ENCODE data around the gene SCARB1. TPM values are rescaled to one million over a fixed set of nuclear protein-coding genes. Genes with fewer than 3 reads are reported as not detected.

The SCARB1 gene
- total RNA-seq, 4 donors from 2014 or later, result 24.2 to 79.4 (median 59.4) TPM

DNA sequence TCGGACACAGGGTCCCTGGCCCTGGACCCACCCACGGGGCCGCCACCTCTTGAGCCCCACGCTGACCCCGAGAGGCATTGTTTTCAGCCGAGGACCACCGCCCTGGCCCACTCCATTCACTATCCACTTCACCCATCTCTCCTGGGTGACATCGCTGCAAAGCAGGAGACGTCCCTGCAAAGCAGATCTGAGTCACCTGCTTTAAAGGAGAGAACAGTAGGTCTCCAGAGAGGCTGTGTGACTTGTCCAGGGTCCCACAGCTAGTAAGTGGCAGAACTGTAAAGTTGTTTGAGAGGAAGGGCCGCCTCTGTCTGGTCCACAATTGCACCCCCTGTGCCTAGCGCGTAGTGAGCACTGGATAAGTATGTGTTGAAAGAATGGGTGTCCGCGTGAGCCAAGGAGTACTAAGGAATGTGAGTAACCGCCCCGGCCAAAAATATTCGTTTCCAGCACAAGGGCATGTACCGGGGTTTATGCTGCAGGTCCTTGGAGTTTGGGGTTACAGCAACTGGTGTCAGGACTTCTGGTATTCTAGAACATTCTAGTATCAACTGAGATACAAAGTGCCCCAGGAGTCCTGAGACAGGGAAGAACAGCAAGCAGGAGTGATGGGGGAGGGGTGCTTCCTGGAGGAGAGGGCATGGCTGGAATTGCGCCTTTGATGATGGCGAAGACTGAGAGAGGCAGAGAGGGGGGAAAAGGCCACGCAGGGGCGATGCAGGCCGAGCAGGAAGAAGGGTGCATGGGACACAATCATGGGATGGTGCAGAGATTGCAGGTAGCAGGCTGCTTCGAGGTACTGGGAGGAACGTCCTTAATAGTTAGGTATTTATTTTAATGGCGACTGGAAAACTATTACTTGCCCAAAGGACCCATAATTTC is 91.1 kb downstream of the SCARB1 start:
- no peak for ATAC-seq (ENCODE audit: low FRiP score)
- TF ChIP-seq, protein P1, sequence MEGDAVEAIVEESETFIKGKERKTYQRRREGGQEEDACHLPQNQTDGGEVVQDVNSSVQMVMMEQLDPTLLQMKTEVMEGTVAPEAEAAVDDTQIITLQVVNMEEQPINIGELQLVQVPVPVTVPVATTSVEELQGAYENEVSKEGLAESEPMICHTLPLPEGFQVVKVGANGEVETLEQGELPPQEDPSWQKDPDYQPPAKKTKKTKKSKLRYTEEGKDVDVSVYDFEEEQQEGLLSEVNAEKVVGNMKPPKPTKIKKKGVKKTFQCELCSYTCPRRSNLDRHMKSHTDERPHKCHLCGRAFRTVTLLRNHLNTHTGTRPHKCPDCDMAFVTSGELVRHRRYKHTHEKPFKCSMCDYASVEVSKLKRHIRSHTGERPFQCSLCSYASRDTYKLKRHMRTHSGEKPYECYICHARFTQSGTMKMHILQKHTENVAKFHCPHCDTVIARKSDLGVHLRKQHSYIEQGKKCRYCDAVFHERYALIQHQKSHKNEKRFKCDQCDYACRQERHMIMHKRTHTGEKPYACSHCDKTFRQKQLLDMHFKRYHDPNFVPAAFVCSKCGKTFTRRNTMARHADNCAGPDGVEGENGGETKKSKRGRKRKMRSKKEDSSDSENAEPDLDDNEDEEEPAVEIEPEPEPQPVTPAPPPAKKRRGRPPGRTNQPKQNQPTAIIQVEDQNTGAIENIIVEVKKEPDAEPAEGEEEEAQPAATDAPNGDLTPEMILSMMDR (IDR thresholded peaks at IDR 0.05), result no peak
- DNase-seq (ENCODE audit: low spot score), result no peak

DNA sequence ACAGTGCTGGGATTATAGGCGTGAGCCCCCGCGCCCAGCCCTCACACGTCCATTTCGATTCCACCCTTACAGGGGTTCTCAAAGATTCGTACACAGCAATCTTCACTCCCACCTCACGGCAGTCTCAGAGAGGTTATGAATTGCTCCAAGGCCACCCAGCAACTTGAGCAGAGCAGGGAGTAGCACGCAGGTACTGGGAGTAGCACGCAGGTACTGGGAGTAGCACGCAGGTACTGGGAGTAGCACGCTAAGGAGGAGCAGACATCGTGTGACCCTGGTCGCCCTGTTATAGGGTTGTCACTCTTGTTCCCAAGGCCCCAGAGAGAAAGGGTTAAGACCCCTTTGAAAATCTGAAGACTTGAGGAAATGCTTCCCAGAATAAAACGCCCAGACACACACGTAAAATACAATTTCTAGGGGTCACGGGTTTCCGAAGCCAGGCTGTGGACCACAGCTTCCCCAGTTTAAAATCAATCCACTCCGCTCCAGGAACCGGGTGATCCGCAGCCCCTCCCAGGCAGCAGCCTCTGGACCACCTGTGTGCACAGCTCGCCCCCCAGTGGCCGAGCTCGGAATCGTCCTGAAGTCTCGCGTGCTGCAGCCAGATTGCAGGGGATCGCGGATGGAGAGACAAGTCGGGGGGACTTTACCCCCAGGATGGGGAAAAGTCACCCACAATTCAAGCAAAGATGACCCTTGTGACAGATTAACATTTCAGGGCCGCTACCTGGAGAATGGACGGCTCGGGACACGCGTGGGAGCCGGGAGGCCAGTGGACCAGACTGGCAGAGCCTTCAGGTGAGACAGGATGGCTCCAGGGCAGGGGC is 92.0 kb downstream of the SCARB1 start:
- TF ChIP-seq, protein P1 (IDR thresholded peaks at IDR 0.05), result peak in 2 of 3 donors; percentile 65 to 92
- ATAC-seq (ENCODE audit: low FRiP score) (peak; percentile 39), DNase-seq (ENCODE audit: low spot score) (peak; percentile 98)

DNA sequence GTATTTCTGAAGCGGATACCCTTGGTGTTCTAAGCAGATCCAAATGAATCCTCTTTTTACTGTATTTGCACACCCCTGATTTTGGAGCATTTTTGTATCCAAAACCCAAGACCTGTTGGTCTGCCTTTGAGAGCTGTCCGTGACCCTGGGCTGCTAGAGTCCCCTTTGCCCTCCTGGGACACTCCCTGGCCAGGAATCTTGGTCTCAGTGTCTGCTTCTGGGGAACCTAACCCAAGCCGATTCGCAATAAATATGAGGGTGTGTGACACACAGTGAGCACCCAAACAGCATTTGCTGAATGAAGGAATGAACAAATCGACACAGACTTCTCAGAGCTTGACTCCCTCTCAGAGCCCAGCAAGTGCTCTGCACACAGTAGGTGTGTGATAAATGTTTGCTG is 92.9 kb downstream of the SCARB1 start:
- DNase-seq (ENCODE audit: low spot score) (no peak), ATAC-seq (ENCODE audit: low FRiP score) (no peak)
- TF ChIP-seq, protein P1 (IDR thresholded peaks at IDR 0.05), result no peak

DNA sequence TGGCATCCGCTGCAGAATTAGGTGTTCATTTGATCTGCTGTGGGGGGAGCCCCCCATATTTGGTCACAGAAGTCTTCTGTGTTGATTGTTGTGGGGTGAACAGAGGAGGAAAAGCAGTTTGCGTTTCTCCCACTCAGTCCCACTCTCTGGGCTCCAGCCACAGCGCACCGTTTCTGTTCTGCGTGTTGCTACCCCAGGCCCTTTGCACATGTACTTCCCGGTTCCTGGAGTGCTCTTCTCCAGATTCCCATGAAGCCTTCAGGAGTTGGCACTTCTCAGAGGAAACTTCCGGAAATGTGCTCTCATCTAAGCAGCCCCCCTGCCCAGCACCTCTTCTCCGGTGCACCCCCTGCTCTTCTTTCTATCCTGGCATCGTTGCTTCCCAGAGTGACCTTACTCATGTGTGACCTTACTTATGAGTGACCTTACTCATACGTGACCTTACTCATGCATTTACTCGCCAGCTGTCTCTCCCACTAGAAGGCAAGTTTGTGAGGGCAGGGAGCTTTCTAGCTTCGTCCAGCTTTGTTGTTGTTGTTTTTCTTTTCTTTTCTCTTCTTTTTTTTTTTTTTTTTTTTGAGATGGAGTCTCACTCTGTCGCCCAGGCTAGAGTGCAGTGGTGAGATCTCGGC is 93.7 kb downstream of the SCARB1 start:
- TF ChIP-seq, protein P1 (IDR thresholded peaks at IDR 0.05), result no peak
- no peak for ATAC-seq (ENCODE audit: low FRiP score)
- DNase-seq (ENCODE audit: low spot score), result no peak

DNA sequence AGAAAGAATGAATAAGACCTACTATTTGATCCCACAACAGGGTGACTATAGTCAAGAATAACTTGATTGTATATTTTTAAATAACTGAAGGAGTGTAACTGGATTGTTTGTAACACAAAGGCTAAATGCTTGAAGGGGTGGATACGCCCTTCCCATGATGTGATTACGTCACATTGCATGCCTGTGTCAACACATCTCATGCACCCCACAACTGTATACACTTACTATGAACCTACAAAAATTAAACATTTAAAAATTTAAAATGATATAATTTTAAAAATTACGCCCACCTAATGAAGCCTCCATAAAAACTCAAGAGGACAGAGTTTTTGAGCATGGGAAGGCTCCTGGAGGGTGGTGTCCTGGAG is 94.5 kb downstream of the SCARB1 start:
- no peak for ATAC-seq (ENCODE audit: low FRiP score)
- no peak for DNase-seq (ENCODE audit: low spot score)
- TF ChIP-seq, protein P1 (IDR thresholded peaks at IDR 0.05), result no peak

DNA sequence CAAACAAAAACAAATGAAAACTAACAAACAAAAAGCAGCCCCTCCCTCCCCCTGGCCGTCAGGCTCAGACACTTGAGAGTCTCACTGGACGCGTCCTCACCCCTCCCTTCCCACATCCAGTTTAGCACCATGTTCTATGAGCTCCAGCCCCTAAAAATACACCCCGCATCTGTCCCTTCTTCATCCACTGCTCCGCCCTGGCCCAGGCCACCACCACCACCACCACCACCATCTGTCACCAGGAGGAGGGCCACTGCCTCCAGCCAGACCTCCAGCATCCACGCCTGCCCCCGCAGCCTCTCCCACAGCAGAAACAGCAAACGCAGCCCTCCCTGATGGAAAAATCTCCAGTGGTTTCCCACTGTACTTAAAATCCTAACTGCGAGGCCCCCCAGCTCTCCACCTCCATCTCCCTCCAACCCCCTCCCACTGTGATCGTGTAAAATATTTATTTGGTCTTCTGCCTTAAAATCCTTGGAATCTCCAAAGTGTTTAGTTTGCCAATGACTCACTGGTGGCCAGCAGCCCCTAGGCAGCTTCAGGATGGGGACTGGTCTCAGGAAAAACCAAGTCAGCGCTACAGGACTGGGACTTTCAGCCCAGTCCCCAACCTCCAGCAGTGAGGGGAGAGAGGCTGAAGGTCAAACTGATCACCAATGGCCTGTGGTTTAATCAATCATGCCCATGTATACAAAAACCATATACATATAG is 95.1 kb downstream of the SCARB1 start:
- DNase-seq (ENCODE audit: low spot score) (no peak), ATAC-seq (ENCODE audit: low FRiP score) (no peak)
- TF ChIP-seq, protein P1 (IDR thresholded peaks at IDR 0.05), result no peak
